Calu3 (cell line): ENCODE data around the gene C1orf52. TPM values are rescaled to one million over a fixed set of nuclear protein-coding genes. Genes with fewer than 3 reads are reported as not detected.

Experiments
- BruUV-seq: library from RNA; stranded (reverse); fragments of 400-500 nt; replicated peaks from 2 replicates; lab custom pipeline; 2021; lab: Mats Ljungman, UMichigan
- CTCF ChIA-PET: fragments of 300-600 bp; sonication (Branson Sonifier 250); formaldehyde crosslinking; loops from one replicate; lab custom pipeline; 2022; ENCODE audit warnings: antibody characterized with exemption; lab: Charles Lee
- DNase-seq: peaks from one replicate; pipeline ENCODE4 v3.0.0; 2022
- H3K27ac Mint-ChIP-seq: one replicate; pipeline ENCODE4 v1.8.0; 2022; ENCODE audit warnings: mixed read lengths; ENCODE audit not compliant: unreplicated experiment
- H3K27me3 Mint-ChIP-seq: one replicate; pipeline ENCODE4 v1.8.0; 2022; ENCODE audit warnings: mixed read lengths; ENCODE audit not compliant: unreplicated experiment
- H3K36me3 Mint-ChIP-seq: one replicate; pipeline ENCODE4 v1.8.0; 2022; ENCODE audit warnings: mild to moderate bottlenecking, moderate library complexity, mixed read lengths; ENCODE audit not compliant: insufficient read depth, unreplicated experiment
- H3K4me1 Mint-ChIP-seq: one replicate; pipeline ENCODE4 v1.8.0; 2022; ENCODE audit warnings: mild to moderate bottlenecking, low read depth, mixed read lengths; ENCODE audit not compliant: unreplicated experiment
- H3K4me3 Mint-ChIP-seq: one replicate; pipeline ENCODE4 v1.8.0; 2022; ENCODE audit warnings: mild to moderate bottlenecking, low read depth, moderate library complexity, mixed read lengths; ENCODE audit not compliant: unreplicated experiment
- H3K9me3 Mint-ChIP-seq: one replicate; pipeline ENCODE4 v1.8.0; 2022; ENCODE audit warnings: low read depth, mixed read lengths; ENCODE audit not compliant: unreplicated experiment
- intact Hi-C: fragments of 100-400 bp; cut with micrococcal nuclease; formaldehyde crosslinking; loops from one replicate; pipeline ENCODE4 v1.10.0; 2022; ENCODE audit not compliant: unreplicated experiment
- total RNA-seq: library from RNA; stranded (reverse); gene quantifications from 2 replicates; pipeline ENCODE4 v1.2.3, GENCODE V29; 2022
- TF ChIP-seq, protein P1 (sequence below): fragments of 200-600 bp; IDR thresholded peaks from one replicate; pipeline ENCODE4 v1.8.0; 2022; ENCODE audit warnings: antibody characterized with exemption; ENCODE audit not compliant: unreplicated experiment

Gene C1orf52
- total RNA-seq, 1 experiment from 2014 or later, result 29.7 TPM

DNA sequence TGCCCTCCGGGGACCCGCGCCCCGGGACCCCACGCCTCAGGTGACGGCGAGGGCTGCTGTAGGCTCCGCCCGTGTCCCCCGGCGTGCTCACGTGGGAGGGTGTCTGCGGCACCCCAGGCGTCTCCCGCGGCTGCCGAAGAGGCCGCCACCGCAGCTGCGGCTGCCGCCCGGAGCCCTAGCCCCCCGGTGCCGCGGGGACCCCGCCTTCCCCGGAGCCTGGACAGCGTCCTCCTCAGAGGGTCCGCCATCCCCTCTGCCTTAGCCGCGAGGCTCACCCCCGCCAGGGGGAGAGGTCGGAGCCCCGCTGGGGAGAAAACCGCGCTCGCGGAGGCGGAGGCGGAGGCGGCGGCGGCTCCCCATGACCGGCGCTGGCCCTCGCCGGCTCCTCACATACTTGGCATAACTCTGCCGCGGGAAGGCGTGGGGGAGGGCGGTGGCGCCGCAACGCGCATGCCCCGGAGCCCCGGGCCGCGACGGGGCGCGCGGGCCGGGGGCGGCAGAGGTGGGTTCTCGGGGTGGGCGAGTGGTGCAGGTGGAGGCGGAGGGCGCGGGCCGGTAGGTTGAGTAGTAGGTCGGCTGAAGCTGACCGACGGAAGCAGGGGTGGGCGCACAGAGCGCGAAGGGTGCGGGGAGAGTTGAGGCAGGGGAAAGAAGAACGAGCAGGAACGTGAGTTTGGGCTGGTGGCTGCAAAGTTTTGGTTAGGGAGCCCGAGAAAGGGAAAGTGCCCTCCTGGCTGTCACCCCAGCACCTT, 57.9 kb downstream of the C1orf52 start:
- CTCF ChIA-PET, result no interaction called here
- Mint-ChIP-seq H3K4me3 (peak overlapping the region; percentile 94), H3K9me3 (no peaks in the 10 kb centered on the region), H3K27me3 (no peaks in the 10 kb centered on the region), H3K36me3 (peaks cover 37% of the 10 kb centered on the region), H3K27ac (peak overlapping the region; percentile 94), H3K4me1 (peaks cover 9% of the 10 kb centered on the region)
- peak; percentile 87 for DNase-seq
- intact Hi-C loops, result loop anchor here (5.0 kb wide), 1 partner anchor 41 kb away; no protein-coding TSS in a partner anchor
- TF ChIP-seq, protein P1, sequence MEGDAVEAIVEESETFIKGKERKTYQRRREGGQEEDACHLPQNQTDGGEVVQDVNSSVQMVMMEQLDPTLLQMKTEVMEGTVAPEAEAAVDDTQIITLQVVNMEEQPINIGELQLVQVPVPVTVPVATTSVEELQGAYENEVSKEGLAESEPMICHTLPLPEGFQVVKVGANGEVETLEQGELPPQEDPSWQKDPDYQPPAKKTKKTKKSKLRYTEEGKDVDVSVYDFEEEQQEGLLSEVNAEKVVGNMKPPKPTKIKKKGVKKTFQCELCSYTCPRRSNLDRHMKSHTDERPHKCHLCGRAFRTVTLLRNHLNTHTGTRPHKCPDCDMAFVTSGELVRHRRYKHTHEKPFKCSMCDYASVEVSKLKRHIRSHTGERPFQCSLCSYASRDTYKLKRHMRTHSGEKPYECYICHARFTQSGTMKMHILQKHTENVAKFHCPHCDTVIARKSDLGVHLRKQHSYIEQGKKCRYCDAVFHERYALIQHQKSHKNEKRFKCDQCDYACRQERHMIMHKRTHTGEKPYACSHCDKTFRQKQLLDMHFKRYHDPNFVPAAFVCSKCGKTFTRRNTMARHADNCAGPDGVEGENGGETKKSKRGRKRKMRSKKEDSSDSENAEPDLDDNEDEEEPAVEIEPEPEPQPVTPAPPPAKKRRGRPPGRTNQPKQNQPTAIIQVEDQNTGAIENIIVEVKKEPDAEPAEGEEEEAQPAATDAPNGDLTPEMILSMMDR, result no peak
- no TSS peak for BruUV-seq

DNA sequence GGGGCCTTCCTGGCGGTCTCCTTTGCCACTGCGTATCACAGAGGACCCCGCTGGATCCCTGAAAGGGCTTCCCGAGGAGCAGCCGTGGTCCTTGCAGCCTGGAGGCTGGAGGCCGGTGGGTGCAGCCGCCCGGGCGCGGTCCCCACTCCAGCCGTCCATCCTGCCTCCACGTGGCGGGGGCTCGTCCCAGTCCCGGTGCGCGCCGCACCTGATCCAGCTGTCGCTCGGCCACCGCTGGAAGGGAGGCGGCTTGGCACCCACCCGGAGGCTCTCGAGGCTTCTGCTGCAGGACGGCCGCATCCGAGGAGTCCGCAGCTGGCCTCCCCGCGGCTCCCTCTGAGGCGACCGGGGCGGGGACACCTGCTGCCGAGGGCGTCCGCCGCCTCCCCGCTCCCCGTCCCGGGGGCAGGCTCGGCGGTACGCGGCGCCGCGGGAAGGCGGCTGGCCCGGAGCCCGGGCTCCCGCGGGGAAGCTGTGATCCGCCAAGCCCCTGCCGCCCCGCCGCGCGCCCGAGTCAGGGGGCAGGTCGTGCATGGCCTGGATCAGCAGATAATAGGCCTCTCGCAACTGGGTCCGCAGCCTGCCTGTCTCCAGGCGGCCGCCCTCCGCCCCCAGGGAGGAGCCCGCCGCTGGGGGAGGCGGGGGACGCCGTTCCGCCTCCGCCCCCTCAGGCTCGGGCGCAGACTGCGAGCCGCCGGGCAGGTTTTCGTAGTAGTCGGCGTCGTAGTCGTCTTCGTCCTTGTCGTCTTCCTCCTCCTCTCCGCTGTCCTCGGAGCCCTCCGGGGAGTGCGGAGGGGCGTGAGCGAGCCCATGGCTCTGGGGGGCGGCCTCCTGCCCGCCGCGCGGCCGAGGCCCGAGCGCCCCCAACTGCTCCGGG, 58.8 kb downstream of the C1orf52 start, which contains the start of gene SYDE2:
Gene SYDE2, minus strand, starts transcription at position 554 of the 877 bp plus-strand sequence. Its CDS starts 20 bp downstream, at position 534.
- intact Hi-C loops, result loop anchor here (5.0 kb wide), 1 partner anchor 42 kb away; no protein-coding TSS in a partner anchor
- CTCF ChIA-PET, result interaction anchor here (0.6 to 1.1 kb wide), 3 partner anchors 20 to 256 kb away, joined by 3 to 4 read pairs (median 4); no protein-coding TSS in a partner anchor

More for the DNA sequence above, 58.8 kb downstream of the C1orf52 start, which contains the start of gene SYDE2:
- Mint-ChIP-seq H3K4me1 (peaks cover 9% of the 10 kb centered on the region), H3K36me3 (peaks cover 37% of the 10 kb centered on the region), H3K27ac (peak within 1 kb of the TSS; percentile 94), H3K27me3 (no peaks in the 10 kb centered on the region), H3K9me3 (no peaks in the 10 kb centered on the region), H3K4me3 (peak within 1 kb of the TSS; percentile 94)
- peak; percentile 86 for DNase-seq
- BruUV-seq, result no TSS peak
- TF ChIP-seq, protein P1, result no peak

Other genes starting within 250 kb of the C1orf52 start
- 12.4 and 14.1 TPM in 2 replicates for gene MCOLN3, start 211.2 kb downstream of the C1orf52 start, total RNA-seq
- 8.3 and 10.4 TPM in 2 replicates for gene SYDE2, start 58.6 kb downstream of the C1orf52 start, total RNA-seq
- 57.7 and 59.1 TPM in 2 replicates for gene BCL10, start 17.0 kb upstream of the C1orf52 start, total RNA-seq
- gene DDAH1, start 205.5 kb upstream of the C1orf52 start, total RNA-seq, result 84.1 and 98.7 TPM in 2 replicates